Activated CD4-positive, alpha-beta T cell treated with anti-CD3 and anti-CD28 coated beads, Interleukin-2, amount 10 ng/mL, durations not matched to agents 7 days and 5 days (primary cell): ENCODE measurements around the gene OR2V2. TPM values are rescaled to one million over a fixed set of nuclear protein-coding genes. Genes with fewer than 3 reads are reported as not detected.
"Not testable (repeated sequence)": the region's sequence is repeated elsewhere in the genome, so short reads cannot be mapped to it uniquely, and the experiment has no call there.

Experiments used
- CTCF ChIA-PET: fragments of 350-600 bp; sonication (Branson Sonifier 250); formaldehyde crosslinking; loops from one replicate; lab custom pipeline; 2021; ENCODE audit warnings: antibody characterized with exemption; lab: Charles Lee
- POLR2A ChIA-PET: fragments of 350-600 bp; sonication (Branson Sonifier 250); formaldehyde crosslinking; loops from one replicate; lab custom pipeline; 2021; ENCODE audit warnings: antibody characterized with exemption; lab: Charles Lee
- DNase-seq: peaks from one replicate; pipeline ENCODE4 v3.0.0-alpha.2; 2020
- H3K27ac Mint-ChIP-seq: one replicate; pipeline ENCODE4 v1.8.0; 2021; ENCODE audit warnings: mild to moderate bottlenecking, moderate library complexity, mixed read lengths
- H3K27me3 Mint-ChIP-seq: one replicate; pipeline ENCODE4 v1.8.0; 2021; ENCODE audit warnings: mixed read lengths
- H3K36me3 Mint-ChIP-seq: one replicate; pipeline ENCODE4 v1.8.0; 2021; ENCODE audit warnings: low read depth, mixed read lengths
- H3K4me1 Mint-ChIP-seq: one replicate; pipeline ENCODE4 v1.8.0; 2021; ENCODE audit warnings: mixed read lengths
- H3K4me3 Mint-ChIP-seq: one replicate; pipeline ENCODE4 v1.8.0; 2021; ENCODE audit warnings: mild to moderate bottlenecking, moderate library complexity, mixed read lengths
- H3K9me3 Mint-ChIP-seq: one replicate; pipeline ENCODE4 v1.8.0; 2021; ENCODE audit warnings: mixed read lengths
- total RNA-seq, 2 experiments: library from RNA; stranded (reverse); gene quantifications; one replicate each; pipeline ENCODE4 v1.2.3, GENCODE V29; 2021

OR2V2 gene
- total RNA-seq, result not detected

DNA sequence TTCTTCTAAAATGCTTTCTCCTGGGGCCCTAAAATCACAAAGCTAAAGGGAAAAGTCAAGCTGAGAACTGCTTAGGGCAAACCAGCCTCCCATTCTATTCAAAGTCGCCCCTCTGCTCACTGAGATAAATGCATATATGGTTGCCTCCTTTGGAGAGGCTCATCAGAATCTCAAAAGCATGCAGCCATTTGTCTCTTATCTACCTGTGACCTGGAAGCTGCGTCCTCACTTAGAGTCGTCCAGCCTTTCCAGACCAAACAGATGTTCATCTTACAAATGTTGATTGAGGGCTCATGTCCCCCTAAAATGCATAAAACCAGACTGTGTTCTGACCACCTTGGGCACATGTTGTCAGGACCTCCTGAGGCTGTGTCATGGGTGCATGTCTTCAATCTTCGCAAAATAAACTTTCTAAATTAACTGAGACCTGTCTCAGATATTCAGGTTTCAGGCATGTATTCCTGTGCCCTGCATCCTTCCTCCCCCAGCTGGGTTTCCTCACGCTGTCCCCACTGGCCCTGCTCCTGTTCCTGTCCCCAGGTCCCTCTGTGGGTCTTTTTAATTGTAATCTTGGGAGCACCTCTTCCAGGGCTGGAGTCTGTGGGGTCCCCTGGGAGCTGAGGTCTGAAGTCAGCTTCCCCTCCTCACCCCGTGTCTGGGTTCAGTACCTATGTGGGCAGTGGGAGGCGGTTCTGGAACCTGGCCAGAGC, at the start of gene OR2V2:
Gene OR2V2 (plus strand): TSS at position 660 of the 710 bp plus-strand sequence. CDS start 7,357 bp downstream, outside the sequence.
- H3K27ac Mint-ChIP-seq, POLR2A ChIA-PET, H3K9me3 Mint-ChIP-seq, H3K4me1 Mint-ChIP-seq, H3K36me3 Mint-ChIP-seq, H3K4me3 Mint-ChIP-seq, DNase-seq: not testable (repeated sequence)
- H3K27me3 Mint-ChIP-seq, result peaks cover 19% of the 10 kb centered on the region
- CTCF ChIA-PET, result interaction anchor here (0.7 kb wide), 1 partner anchor 12 kb away, joined by 3 read pairs; no protein-coding TSS in a partner anchor

DNA sequence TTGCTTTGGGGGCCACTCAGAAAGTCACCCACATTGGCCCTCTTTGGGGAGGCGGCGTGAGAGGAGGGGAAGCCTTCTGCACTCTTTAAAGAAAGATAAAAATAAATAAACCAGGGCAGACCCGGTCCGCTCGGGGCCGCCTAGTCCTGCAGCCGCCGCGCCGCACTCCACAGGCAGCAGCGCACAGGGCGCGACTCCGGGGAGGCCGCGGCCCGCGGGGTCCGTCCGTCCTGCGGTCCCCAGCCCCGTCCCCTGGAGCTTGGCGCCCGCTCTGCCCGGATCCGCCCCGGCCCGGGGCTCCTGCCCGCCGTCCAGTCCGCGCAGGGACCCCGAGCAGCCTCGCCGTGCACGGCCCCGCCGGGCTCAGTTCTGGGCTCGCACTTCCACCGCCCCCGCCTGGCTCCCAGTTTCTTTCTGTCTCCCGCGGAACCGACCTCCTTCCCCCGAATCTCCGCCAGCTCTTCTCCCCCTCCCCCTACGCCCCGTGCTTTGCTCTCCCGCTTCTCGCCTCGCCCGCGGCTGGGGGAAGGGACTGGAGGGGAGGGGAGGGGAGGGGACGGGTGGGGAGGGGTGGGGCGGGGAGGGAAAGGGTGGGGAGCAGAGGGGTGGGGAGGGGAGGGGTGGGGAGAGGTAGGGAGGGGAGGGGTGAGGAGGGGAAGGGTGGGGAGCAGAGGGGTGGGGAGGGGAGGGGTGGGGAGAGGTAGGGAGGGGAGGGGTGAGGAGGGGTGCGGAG, 49.5 kb upstream of the OR2V2 start:
- not testable (repeated sequence) for H3K36me3 Mint-ChIP-seq

DNA sequence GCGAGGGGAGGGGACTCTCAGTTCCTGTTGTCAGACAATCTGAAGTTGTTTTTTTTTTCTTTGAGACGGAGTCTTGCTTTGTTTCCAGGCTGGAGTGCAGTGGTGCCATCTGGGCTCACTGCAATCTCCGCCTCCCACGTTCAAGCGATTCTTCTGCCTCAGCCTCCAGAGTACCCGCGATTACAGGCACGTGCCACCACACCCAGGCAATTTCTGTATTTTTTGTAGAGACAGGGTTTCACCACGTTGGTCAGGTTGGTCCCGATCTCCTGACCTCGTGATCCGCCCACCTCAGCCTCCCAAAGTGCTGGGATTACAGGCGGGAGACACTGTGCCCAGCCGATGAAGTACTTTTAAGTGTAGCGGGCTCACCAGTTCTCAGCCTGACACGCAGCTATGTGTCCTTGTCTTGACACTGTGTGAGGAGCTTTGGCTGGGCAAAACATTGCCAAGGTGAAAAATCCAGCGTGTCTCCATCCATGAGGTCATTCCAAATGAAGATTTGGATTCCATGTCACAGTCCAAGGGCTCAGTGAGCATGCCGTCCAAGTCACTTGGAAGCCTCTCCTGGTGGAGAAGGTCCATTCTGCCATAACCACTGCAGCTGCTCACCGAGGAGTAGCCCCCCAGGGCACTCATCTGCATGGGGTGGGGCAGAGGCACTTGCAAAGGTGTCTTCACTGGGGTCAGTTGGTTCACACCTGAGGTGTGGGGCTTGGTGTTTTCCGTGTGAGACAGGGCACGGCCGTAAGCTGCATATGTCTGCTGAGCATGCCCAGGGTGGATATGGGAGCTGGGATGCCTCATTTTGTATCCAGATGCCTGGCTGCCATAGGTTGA, 48.4 kb upstream of the OR2V2 start:
- H3K9me3 Mint-ChIP-seq, result no peaks in the 10 kb centered on the region
- no peak for DNase-seq
- peak overlapping the region; percentile 19 for H3K27ac Mint-ChIP-seq
- peaks cover 6% of the 10 kb centered on the region for H3K4me1 Mint-ChIP-seq
- H3K27me3 Mint-ChIP-seq, result peaks cover 21% of the 10 kb centered on the region
- ChIA-PET POLR2A (no interaction called here), CTCF (interaction anchor here (0.5 to 0.8 kb wide), 2 partner anchors 44 to 441 kb away, joined by 3 read pairs; no protein-coding TSS in a partner anchor)
- H3K36me3 Mint-ChIP-seq, result peaks cover under 1% of the 10 kb centered on the region
- H3K4me3 Mint-ChIP-seq, result no peak overlapping the region

More for the DNA sequence above, 49.5 kb upstream of the OR2V2 start:
- H3K4me3 Mint-ChIP-seq, H3K4me1 Mint-ChIP-seq, H3K27ac Mint-ChIP-seq, CTCF ChIA-PET, H3K9me3 Mint-ChIP-seq, POLR2A ChIA-PET, DNase-seq: not testable (repeated sequence)
- H3K27me3 Mint-ChIP-seq, result peaks cover 22% of the 10 kb centered on the region

GRCh38 chr5:181099602-181100086, 47.7 kb upstream of the OR2V2 start:
- POLR2A ChIA-PET, result no interaction called here
- no peak overlapping the region for H3K27ac Mint-ChIP-seq

DNA sequence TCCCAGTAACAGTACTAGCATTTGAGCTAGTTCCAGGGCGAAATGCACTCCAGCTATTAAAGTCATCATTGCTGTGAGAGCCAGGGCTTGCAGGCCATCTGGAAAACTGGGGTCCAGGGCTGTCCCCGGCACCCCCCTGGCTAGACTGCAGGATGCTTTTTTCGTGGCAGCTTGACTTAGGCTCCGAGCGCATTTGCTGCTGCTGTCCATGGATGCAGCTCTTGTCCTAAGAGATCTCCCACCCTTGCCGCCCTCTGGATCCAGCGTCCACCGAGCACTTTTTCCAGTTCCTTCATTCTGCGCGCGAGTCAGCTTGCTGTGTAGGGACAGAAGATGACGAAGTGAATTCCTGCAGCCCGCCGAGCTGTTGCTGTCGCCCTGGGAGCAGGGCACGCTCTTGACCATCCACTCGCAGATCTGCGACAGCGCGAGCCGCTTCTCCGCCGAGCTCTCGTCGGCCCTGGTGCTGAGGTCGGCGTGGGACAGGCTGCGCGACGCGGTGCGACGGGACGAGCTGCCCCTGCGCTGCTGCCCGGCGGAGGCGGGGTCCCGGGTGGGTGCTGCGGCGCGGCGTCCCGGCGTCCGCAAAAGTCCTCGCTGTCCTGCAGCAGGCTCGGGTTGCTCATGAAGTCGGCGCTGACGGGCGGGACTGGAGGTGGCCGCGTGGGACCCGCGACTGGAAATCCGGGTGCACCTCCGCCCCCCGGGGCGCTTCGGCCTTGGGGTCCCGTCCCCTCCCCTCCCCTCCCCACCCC, 47.1 kb upstream of the OR2V2 start:
- H3K4me1 Mint-ChIP-seq, result peaks cover 11% of the 10 kb centered on the region

More at GRCh38 chr5:181099602-181100086, 47.7 kb upstream of the OR2V2 start:
- Mint-ChIP-seq H3K36me3 (peaks cover 4% of the 10 kb centered on the region), H3K27me3 (peaks cover 27% of the 10 kb centered on the region), H3K9me3 (no peaks in the 10 kb centered on the region), H3K4me1 (peaks cover 11% of the 10 kb centered on the region), H3K4me3 (no peak overlapping the region)
- DNase-seq, result no peak
- CTCF ChIA-PET, result interaction anchor here (0.5 to 0.8 kb wide), 2 partner anchors 44 to 442 kb away, joined by 3 read pairs; no protein-coding TSS in a partner anchor

GRCh38 chr5:181101030-181101641, 46.2 kb upstream of the OR2V2 start:
- Mint-ChIP-seq H3K4me1 (peaks cover 11% of the 10 kb centered on the region), H3K27me3 (peaks cover 39% of the 10 kb centered on the region)
- DNase-seq, H3K9me3 Mint-ChIP-seq, POLR2A ChIA-PET, H3K27ac Mint-ChIP-seq, H3K36me3 Mint-ChIP-seq, H3K4me3 Mint-ChIP-seq, CTCF ChIA-PET: not testable (repeated sequence)

More for the DNA sequence above, 47.1 kb upstream of the OR2V2 start:
- ChIA-PET POLR2A (no interaction called here), CTCF (no interaction called here)
- no peak for DNase-seq
- H3K27ac Mint-ChIP-seq, result peak overlapping the region; percentile 25
- H3K9me3 Mint-ChIP-seq, result no peaks in the 10 kb centered on the region
- peaks cover 4% of the 10 kb centered on the region for H3K36me3 Mint-ChIP-seq
- H3K27me3 Mint-ChIP-seq, result peaks cover 31% of the 10 kb centered on the region
- peak overlapping the region; percentile 32 for H3K4me3 Mint-ChIP-seq

DNA sequence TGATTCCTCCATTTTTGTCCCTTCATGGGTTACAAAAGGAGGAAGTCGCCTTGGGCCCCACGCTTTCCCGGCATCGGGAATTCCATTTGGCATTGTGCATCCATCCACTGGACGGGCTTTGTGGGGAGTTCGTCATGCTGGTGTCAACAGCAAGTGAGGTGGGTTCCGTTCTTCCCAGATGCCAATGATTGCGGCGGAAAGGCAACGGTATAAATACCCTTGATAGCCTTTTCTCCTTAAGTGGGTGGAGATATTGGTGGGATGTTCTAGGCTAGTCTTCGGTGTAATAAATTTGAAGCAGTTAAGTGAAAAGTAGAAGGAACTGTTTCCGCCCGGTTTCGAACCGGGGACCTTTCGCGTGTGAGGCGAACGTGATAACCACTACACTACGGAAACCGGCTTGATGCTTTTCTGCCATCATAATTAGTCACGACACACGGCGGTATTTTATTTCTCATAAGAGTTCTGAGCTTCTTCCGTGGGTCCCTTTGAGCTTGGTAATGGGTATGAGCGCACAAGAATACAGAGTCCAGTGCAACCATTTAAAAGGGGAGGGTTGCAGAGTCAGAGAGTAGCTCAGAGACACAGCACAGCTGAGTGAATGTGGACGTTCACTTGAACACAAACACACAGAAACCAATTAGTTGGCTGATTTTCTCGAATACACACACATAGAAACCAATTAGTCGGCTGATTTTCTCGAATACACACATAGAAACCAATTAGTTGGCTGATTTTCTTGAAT, 45.3 kb upstream of the OR2V2 start:
- H3K4me3 Mint-ChIP-seq, H3K9me3 Mint-ChIP-seq, POLR2A ChIA-PET, H3K36me3 Mint-ChIP-seq, DNase-seq, CTCF ChIA-PET, H3K27ac Mint-ChIP-seq: not testable (repeated sequence)
- H3K27me3 Mint-ChIP-seq, result peaks cover 39% of the 10 kb centered on the region
- peaks cover 11% of the 10 kb centered on the region for H3K4me1 Mint-ChIP-seq

DNA sequence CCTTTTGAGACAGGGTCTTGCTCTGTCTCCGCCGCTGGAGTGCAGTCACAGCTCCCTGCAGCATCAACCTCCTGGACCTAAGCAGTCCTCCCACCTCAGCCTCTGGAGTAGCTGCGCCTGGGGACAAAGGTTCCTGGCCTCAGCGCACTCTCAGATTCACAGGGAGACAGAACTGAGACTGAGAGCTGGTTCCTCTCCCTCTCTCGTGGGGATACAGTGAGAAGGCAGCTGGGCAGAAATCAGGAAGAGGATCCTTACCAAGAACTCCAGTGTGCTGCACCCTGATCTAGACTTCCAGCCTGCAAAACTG, 43.2 kb upstream of the OR2V2 start:
- H3K9me3 Mint-ChIP-seq, H3K36me3 Mint-ChIP-seq, CTCF ChIA-PET, DNase-seq, POLR2A ChIA-PET, H3K27ac Mint-ChIP-seq: not testable (repeated sequence)
- H3K4me3 Mint-ChIP-seq, result peak overlapping the region; percentile 56
- H3K4me1 Mint-ChIP-seq, result peaks cover 11% of the 10 kb centered on the region
- peaks cover 38% of the 10 kb centered on the region for H3K27me3 Mint-ChIP-seq

DNA sequence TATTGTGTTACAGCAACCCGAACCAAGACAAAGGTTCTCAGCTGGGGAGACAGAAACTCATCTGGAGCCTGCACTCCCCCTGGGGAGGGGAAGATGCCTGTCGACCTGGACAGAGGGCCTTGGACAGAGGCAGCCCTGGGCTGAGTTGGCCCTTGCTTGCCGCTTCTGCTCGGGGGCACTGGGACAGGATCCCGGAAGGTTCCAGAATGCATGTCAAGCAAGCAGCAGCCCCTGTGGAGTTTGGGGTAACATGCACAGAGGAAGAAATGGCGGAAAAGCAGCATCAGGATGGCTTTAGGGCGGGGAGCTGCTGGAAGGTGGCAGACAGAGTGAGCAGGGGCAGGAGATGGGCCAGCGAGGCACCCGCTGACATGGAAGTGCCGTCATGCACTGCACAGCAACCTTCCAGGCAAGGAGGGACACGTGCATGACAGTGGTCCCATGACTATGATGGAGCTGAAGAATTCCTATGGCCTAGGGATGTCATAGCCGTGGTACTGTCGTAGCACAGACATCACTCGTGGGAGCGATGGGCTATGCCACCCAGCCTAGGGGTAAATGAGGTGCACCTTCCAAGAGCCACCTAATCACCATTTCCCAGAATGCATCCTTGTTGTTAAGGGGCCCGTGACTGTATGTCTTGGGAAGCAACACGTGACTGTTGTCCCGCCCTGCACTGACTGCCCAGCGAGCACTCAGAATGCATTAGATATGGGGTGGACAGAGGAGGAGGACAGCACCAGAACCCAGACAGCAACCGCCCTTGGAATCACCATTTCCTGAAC, 42.6 kb upstream of the OR2V2 start:
- H3K36me3 Mint-ChIP-seq, H3K27ac Mint-ChIP-seq, CTCF ChIA-PET, H3K9me3 Mint-ChIP-seq, DNase-seq, H3K4me3 Mint-ChIP-seq, POLR2A ChIA-PET, H3K4me1 Mint-ChIP-seq: not testable (repeated sequence)
- H3K27me3 Mint-ChIP-seq, result peaks cover 32% of the 10 kb centered on the region

DNA sequence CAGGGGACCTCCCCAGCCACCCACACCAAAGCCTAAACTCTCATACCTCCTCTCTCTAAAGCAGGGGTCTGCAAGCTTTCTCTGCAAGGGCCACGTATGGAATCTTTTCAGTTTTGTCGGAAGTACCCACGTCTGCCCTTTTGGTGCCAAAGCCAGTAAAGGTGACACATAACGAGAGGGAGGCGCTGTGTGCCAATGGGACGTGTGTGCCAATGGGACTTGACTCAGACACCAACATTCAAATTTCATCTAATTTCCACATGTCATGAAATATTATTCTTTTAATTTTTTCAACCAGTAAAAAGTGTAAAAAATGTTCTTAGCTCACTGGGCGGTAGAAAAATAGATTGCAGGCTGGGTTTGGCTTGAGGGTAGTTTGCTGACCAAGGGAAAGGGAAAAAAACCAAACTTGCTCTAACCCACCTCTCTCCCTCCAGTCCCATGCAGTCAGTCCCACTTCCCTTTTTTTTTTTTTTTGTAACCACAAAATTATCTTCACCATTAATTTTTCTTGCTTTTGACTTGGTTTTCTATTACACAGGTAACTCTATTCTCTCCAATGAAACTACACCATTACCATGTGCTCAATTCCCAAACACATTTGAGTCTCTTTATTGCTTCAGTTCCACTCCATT, 41.9 kb upstream of the OR2V2 start:
- Mint-ChIP-seq H3K27me3 (peaks cover 26% of the 10 kb centered on the region), H3K36me3 (peaks cover 6% of the 10 kb centered on the region), H3K27ac (no peak overlapping the region), H3K9me3 (no peaks in the 10 kb centered on the region), H3K4me1 (peaks cover 5% of the 10 kb centered on the region), H3K4me3 (no peak overlapping the region)
- no peak for DNase-seq
- POLR2A ChIA-PET, result no interaction called here
- CTCF ChIA-PET, result no interaction called here
